OCI-LY7 (cell line): ENCODE measurements around the gene PRSS38.

ENCODE experiments used
- EZH2phosphoT487 ChIP-seq: fragments of 200-600 bp; sonication (generic); IDR thresholded peaks from 2 replicates; pipeline ENCODE4 v1.6.1; 2018; ENCODE audit warnings: low read depth, borderline replicate concordance, mild to moderate bottlenecking, mixed run types, antibody characterized with exemption, low read length, moderate library complexity, mixed read lengths
- TF ChIP-seq, protein P1 (sequence below): fragments of 200-600 bp; sonication (generic); conservative IDR thresholded peaks from 2 replicates; pipeline ENCODE4 v1.5.1; 2014; ENCODE audit warnings: mild to moderate bottlenecking, antibody characterized with exemption, low read length, moderate library complexity, mixed read lengths

DNA sequence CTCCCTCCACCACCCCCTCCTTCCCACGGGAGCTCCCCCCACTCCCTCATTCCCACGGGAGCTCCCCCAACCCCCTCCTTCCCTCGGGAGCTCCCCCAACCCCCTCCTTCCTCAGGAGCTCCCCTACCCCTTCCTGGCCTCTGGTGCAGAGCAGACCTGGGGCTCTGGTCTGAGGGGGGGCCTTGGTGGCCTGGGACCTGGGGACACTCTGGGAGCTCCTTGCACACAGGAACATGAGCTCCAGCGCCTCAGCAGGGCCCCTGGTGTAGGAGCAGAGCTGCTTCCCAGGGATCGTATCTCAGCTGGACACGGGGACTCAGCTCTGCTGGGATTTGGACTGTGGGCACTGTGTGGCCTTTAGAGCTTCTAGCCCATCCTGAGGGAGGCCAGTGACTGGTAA, 19.7 kb upstream of the PRSS38 start:
- TF ChIP-seq, protein P1, sequence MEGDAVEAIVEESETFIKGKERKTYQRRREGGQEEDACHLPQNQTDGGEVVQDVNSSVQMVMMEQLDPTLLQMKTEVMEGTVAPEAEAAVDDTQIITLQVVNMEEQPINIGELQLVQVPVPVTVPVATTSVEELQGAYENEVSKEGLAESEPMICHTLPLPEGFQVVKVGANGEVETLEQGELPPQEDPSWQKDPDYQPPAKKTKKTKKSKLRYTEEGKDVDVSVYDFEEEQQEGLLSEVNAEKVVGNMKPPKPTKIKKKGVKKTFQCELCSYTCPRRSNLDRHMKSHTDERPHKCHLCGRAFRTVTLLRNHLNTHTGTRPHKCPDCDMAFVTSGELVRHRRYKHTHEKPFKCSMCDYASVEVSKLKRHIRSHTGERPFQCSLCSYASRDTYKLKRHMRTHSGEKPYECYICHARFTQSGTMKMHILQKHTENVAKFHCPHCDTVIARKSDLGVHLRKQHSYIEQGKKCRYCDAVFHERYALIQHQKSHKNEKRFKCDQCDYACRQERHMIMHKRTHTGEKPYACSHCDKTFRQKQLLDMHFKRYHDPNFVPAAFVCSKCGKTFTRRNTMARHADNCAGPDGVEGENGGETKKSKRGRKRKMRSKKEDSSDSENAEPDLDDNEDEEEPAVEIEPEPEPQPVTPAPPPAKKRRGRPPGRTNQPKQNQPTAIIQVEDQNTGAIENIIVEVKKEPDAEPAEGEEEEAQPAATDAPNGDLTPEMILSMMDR, result no peak
- no peak for TF ChIP-seq EZH2phosphoT487
